Activated CD4-positive, CD25-positive, alpha-beta regulatory T cell treated with anti-CD3 and anti-CD28 coated beads, Interleukin-2, amount 50 U/mL, for 72 hours (primary cell): ENCODE data around the gene ISLR2.
A peak's percentile ranks its signal among the peaks of the same experiment; 100 is the strongest.
"Not testable (repeated sequence)": the region's sequence is repeated elsewhere in the genome, so short reads cannot be mapped to it uniquely, and the experiment has no call there.

Source experiments
- DNase-seq: peaks from one replicate; pipeline ENCODE4 v3.0.0; 2021

ISLR2 gene

GRCh38 chr15:74130155-74130848 lies at the start of gene ISLR2:
ISLR2 (plus strand) TSS chr15:74130586; CDS start chr15:74132755, 2,169 bp downstream.
- no peak for DNase-seq

GRCh38 chr15:74082450-74082849 lies 47.9 kb upstream of the ISLR2 start, which contains the start of gene GOLGA6A:
GOLGA6A (minus strand) TSS chr15:74082550; CDS start chr15:74082509, 41 bp downstream.
- DNase-seq = not testable (repeated sequence)

GRCh38 chr15:74094567-74094966 lies 35.8 kb upstream of the ISLR2 start:
- not testable (repeated sequence) for DNase-seq

GRCh38 chr15:74095610-74096009 lies 34.8 kb upstream of the ISLR2 start:
- DNase-seq = not testable (repeated sequence)

GRCh38 chr15:74096753-74097474 lies 33.5 kb upstream of the ISLR2 start:
- not testable (repeated sequence) for DNase-seq

- peak; percentile 77 for DNase-seq
Measured at GRCh38 chr15:74099963-74100733, 30.2 kb upstream of the ISLR2 start.

GRCh38 chr15:74108111-74108510 lies 22.3 kb upstream of the ISLR2 start:
- DNase-seq = no peak

- not testable (repeated sequence) for DNase-seq
Measured at GRCh38 chr15:74108611-74109010, 21.8 kb upstream of the ISLR2 start.

GRCh38 chr15:74109713-74110112 lies 20.7 kb upstream of the ISLR2 start:
- DNase-seq = no peak

- no peak for DNase-seq
Measured at GRCh38 chr15:74120426-74120825, 10.0 kb upstream of the ISLR2 start.

- no peak for DNase-seq
Measured at GRCh38 chr15:74121039-74121438, 9.3 kb upstream of the ISLR2 start.

GRCh38 chr15:74121858-74122257 lies 8.5 kb upstream of the ISLR2 start:
- no peak for DNase-seq

GRCh38 chr15:74122403-74123130 lies 7.8 kb upstream of the ISLR2 start:
- no peak for DNase-seq

- no peak for DNase-seq
Measured at GRCh38 chr15:74123131-74123429, 7.3 kb upstream of the ISLR2 start.

GRCh38 chr15:74123658-74124057 lies 6.7 kb upstream of the ISLR2 start:
- DNase-seq = no peak

GRCh38 chr15:74124196-74124595 lies 6.2 kb upstream of the ISLR2 start:
- DNase-seq = no peak

- DNase-seq = no peak
Measured at GRCh38 chr15:74124759-74125158, 5.6 kb upstream of the ISLR2 start.

- DNase-seq = peak; percentile 93
Measured at GRCh38 chr15:74127255-74127953, 3.0 kb upstream of the ISLR2 start.

- no peak for DNase-seq
Measured at GRCh38 chr15:74127954-74128784, 2.2 kb upstream of the ISLR2 start.

- no peak for DNase-seq
Measured at GRCh38 chr15:74128785-74129585, 1.4 kb upstream of the ISLR2 start.
